Activated CD8-positive, alpha-beta memory T cell treated with anti-CD3 and anti-CD28 coated beads, Interleukin-2, amount 50 U/mL, for 48 hours (primary cell): ENCODE measurements around the gene CLIC4.
A peak's percentile ranks its signal among the peaks of the same experiment; 100 is the strongest.

Experiments
- DNase-seq: peaks from one replicate; pipeline ENCODE4 v3.0.0-alpha.2; 2020

Gene CLIC4

GRCh38 chr1:24825174-24825573 is 79.9 kb downstream of the CLIC4 start:
- DNase-seq: no peak

- DNase-seq: no peak
Measured at GRCh38 chr1:24826510-24826909, 81.3 kb downstream of the CLIC4 start.

- DNase-seq: no peak
Measured at GRCh38 chr1:24827379-24828135, 82.3 kb downstream of the CLIC4 start.

- no peak for DNase-seq
Measured at GRCh38 chr1:24828183-24828886, 83.1 kb downstream of the CLIC4 start.

GRCh38 chr1:24828887-24829192 is 83.6 kb downstream of the CLIC4 start:
- DNase-seq: no peak

- no peak for DNase-seq
Measured at GRCh38 chr1:24830680-24831272, 85.5 kb downstream of the CLIC4 start.

GRCh38 chr1:24841593-24841992 is 96.3 kb downstream of the CLIC4 start:
- DNase-seq: no peak

GRCh38 chr1:24846671-24847070 is 101.4 kb downstream of the CLIC4 start:
- no peak for DNase-seq

- peak; percentile 95 for DNase-seq
Measured at GRCh38 chr1:24847995-24848881, 103.0 kb downstream of the CLIC4 start.

- DNase-seq: peak; percentile 50
Measured at GRCh38 chr1:24849672-24850295, 104.5 kb downstream of the CLIC4 start.

GRCh38 chr1:24850328-24850920 is 105.2 kb downstream of the CLIC4 start:
- no peak for DNase-seq

- DNase-seq: no peak
Measured at GRCh38 chr1:24853649-24854048, 108.4 kb downstream of the CLIC4 start.

GRCh38 chr1:24855474-24855873 is 110.2 kb downstream of the CLIC4 start:
- no peak for DNase-seq

GRCh38 chr1:24856787-24857506 is 111.7 kb downstream of the CLIC4 start:
- peak; percentile 42 for DNase-seq

- peak; percentile 40 for DNase-seq
Measured at GRCh38 chr1:24857507-24858133, 112.4 kb downstream of the CLIC4 start.

- no peak for DNase-seq
Measured at GRCh38 chr1:24858277-24858676, 113.0 kb downstream of the CLIC4 start.

GRCh38 chr1:24859063-24860010 is 114.1 kb downstream of the CLIC4 start:
- no peak for DNase-seq

- no peak for DNase-seq
Measured at GRCh38 chr1:24860841-24861240, 115.6 kb downstream of the CLIC4 start.

GRCh38 chr1:24861821-24862727 is 116.8 kb downstream of the CLIC4 start:
- no peak for DNase-seq
